Ovary (tissue), 3 donors: ENCODE results near the gene SLC12A2.

Experiments
- CTCF ChIP-seq, 3 donors: fragments of 450-650 bp in 2 of 3; fragments of 200-600 bp in 1 of 3; IDR thresholded peaks; one replicate each; pipeline versions ENCODE4 v1.5.1 to v1.8.0; 2016 to 2022; ENCODE audit warnings: antibody characterized with exemption in 3 of 3, mild to moderate bottlenecking in 1 of 3
- EP300 ChIP-seq: sonication (generic); formaldehyde crosslinking; IDR thresholded peaks from one replicate; pipeline ENCODE4 v1.6.1; 2017; ENCODE audit warnings: antibody characterized with exemption
- POLR2A ChIP-seq: fragments of 450-650 bp; IDR thresholded peaks from one replicate; pipeline ENCODE4 v1.6.1; 2017; ENCODE audit warnings: antibody characterized with exemption, mild to moderate bottlenecking, moderate library complexity
- donor health status: DM: no; HTN: no; CAD: no.

- no peak for TF ChIP-seq CTCF (IDR thresholded peaks at IDR 0.05)
- no peak for TF ChIP-seq POLR2A
- TF ChIP-seq EP300: no peak
Observed at GRCh38 chr5:128053291-128053954, 30.1 kb upstream of the SLC12A2 start.
